ENCODE data around the gene RRP12. TPM values are rescaled to one million over a fixed set of nuclear protein-coding genes. Genes with fewer than 3 reads are reported as not detected.
"Not testable (repeated sequence)": the region's sequence is repeated elsewhere in the genome, so short reads cannot be mapped to it uniquely, and the experiment has no call there.

The RRP12 gene
- polyA plus RNA-seq, 1 donor, result 24.2 TPM

- no peak for DNase-seq
These were observed 6.8 kb upstream of the RRP12 start for GRCh38 chr10:97407952-97408248.

GRCh38 chr10:97407211-97407951, 6.2 kb upstream of the RRP12 start:
- DNase-seq, result peak; percentile 63

DNA sequence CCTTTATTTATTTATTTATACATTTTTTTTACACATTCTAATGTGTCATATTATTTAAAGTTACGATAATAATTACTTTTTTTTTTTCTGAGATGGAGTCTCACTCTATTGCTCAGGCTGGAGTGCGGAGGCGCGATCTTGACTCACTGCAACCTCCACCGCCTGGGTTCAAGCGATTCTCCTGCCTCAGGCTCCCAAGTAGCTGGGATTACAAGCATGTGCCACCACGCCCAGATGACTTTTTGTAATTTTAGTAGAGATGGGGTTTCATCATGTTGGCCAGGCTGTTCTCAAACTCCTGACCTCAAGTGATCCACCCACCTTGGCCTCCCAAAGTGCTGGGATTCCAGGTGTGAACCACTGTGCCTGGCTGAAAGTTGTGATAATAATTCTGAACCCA, 5.3 kb upstream of the RRP12 start:
- DNase-seq, result not testable (repeated sequence)

DNA sequence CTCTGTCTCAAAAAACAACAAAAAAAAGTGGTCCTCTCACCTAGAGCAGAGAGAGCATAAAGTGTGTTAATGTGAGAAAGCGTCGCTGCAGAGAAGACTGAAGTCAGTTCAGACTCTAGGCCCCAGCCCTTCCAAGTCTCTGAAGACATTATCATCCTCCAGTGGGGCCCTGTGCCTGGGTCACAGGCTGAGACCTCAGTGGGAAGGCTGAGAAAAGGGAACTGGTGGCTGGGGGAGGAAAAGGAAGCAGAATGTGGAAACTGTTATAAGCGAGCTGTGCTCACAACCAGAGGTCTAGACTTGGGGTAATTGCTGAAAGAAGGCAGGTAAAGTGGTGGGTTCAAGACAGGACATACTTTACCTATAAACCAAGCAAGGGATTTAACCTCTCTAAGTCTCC, 4.9 kb upstream of the RRP12 start:
- DNase-seq, result no peak

DNA sequence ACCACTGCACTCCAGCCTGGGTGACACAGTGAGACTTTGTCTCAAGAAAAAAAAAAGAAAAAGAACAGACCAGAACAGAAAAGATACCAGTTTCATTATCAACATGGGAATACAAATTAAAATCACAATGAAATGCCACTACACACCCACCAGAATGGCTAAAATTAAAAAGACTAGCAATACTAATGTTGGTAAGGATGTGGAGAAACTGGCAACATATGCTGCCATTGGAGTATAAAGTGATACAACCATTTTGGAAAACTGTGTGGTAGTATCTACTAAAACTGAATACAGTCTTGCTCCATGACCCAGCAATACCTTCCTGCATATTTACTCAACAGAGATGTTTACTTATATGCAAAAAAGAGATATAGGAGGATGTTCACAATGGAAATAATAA, 2.9 kb upstream of the RRP12 start:
- no peak for DNase-seq

- DNase-seq, result no peak
These were observed 347 bp upstream of the RRP12 start for GRCh38 chr10:97401455-97401919.

DNA sequence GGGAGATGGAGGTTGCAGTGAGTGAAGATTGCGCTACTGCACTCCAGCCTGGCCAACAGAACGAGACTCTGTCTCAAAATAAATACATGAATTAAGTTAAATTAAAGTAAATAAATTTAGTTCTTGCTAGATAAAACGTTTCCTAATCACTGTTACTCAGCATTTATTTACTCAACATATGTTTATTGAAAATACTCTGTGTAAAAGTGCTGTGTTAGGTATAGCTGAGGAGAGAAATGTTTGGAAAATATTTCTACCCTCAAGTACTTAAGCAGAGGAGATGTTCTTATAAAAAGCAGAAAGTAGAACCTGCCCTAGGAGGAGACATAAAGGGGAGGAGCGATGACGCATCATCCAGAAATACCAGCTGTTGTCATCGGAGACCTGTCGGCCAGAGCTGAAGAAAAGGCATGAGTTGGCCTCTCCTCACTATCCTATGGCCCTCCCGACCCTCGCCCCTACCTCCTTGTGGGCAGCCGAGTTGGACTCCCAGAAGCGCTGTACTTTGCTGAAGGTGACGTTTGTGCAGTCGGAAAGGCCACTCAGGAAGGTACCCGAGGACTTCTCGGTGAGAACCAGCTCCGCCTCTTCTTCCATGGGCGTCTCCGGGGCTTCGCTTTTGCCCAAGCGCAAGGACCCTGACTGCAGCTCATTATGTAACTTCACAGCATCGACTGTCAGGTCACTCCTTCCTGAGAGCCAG, 1.1 kb downstream of the RRP12 start:
- no peak for DNase-seq

DNA sequence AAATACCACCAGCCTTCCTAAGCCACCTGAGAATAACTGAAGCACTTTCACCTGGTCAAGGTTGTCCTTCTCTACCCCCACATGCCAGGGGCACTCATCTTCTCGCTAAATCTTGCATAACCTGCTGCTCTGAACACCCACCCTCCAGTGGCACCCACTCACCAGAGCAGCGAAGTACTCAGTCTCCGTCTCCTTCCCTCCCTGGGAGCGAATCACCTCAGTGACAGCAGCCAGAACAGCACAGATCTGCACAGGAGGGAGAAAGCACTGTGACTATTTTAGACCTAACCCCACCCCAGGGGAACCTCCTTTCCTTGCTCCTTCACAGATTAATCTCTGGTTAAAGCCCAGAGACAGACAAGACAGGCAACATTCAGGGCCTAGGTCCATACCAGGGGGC, 5.1 kb downstream of the RRP12 start:
- no peak for DNase-seq

DNA sequence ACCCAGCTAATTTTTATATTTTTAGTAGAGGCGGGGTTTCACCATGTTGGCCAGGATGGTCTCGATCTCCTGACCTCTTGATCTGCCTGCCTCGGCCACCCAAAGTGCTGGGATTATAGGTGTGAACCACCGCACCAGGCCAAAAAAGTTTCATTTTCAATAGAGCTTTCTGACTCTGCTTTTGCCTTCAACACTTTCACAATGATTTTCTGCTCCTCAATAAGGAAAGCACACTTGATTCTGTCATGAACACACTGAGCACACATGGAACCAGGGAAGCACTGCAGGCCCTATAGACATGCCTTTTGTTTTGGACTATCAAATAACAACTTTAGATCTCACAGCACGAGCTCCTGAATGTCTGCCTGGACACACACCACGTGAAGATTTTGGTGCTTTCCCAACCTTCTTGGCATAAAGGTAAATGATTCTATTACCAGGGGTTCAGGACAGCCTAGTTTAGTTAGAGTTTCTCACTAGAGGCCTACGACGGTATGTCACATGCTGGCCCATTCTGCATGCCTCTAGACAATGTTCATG, 8.0 kb downstream of the RRP12 start:
- DNase-seq, result no peak

DNA sequence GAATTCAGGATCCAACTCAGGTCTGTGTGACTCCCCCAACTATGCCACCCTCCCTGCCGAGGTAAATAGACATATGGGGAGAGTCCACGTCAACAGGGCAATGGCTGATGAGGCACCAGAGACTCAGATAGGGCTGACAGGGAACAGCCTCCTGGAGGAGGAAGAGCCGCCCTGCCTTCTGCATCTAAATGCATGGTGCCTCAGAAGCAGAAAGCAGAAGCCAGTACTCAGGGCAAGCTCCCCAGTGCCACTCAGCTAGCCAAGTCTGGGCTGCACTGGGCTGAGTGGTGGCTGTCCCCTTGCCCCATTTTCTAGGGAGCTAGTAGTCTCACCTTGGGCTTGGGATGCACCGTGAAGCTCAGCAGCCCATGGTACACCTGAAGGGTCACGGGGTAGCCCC, 11.0 kb downstream of the RRP12 start:
- DNase-seq, result no peak

GRCh38 chr10:97388152-97388551, 13.0 kb downstream of the RRP12 start:
- no peak for DNase-seq

GRCh38 chr10:97385565-97385964, 15.6 kb downstream of the RRP12 start:
- no peak for DNase-seq

DNA sequence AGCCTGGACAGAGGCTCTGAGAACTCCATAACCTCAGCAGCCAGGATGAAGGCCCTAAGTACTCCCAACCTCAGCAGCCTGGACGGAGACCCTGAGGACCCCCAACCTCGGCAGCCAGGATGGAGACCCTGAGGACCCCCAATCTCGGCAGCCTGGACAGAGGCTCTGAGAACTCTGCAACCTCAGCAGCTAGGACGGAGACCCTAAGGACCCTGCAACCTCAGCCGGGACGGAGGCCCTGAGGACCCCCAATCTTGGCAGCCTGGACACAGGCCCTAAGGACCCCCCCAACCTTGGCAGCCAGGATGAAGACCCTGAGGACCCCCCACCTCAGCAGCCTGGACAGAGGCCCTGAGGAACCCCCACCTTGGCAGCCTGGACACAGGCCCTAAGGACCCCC, 16.5 kb downstream of the RRP12 start:
- DNase-seq, result no peak

- DNase-seq, result no peak
These were observed 17.0 kb downstream of the RRP12 start for GRCh38 chr10:97384156-97384555.

- no peak for DNase-seq
These were observed 18.0 kb downstream of the RRP12 start for GRCh38 chr10:97383159-97383558.

- DNase-seq, result no peak
These were observed 19.5 kb downstream of the RRP12 start for GRCh38 chr10:97381626-97382025.

DNA sequence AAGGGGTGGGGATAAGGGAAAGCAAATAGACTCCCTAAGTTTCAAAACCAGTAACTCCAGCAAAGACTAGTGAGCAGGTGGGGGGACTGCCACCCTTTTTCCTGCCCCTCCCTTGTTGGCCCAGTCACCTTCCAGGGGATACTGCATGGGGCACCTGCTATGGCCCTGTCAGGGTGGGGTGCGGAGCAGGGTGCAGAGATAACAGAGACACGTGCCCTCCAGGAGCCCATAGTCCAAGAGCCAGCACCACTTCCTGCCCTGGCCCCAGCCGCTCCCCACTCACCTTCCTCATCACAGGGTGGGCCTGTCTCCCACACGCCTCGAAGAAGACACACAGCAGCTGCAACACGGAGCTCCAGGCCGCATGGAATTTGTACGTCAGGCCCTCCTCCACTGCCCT, 20.6 kb downstream of the RRP12 start:
- no peak for DNase-seq

GRCh38 chr10:97378933-97379921, 21.9 kb downstream of the RRP12 start:
- no peak for DNase-seq

DNA sequence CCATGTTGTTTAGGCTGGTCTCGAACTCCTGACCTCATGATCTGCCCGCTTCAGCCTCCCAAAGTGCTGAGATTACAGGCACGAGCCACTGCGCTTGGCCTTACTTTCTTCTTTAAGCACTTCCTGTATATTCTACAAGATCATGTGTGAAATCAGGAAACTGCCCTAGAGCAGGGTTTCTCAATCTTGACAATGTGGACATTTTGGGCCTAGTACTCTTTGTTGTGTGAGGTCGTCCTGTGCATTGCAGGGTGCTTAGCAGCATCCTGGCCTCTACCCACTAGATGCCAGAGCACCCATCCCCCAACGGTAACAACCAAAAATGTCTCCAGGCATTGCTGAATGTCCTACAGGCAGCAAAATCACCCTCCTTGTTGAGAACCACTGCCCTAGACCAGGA, 24.7 kb downstream of the RRP12 start:
- no peak for DNase-seq

GRCh38 chr10:97373456-97373855, 27.7 kb downstream of the RRP12 start:
- no peak for DNase-seq

DNA sequence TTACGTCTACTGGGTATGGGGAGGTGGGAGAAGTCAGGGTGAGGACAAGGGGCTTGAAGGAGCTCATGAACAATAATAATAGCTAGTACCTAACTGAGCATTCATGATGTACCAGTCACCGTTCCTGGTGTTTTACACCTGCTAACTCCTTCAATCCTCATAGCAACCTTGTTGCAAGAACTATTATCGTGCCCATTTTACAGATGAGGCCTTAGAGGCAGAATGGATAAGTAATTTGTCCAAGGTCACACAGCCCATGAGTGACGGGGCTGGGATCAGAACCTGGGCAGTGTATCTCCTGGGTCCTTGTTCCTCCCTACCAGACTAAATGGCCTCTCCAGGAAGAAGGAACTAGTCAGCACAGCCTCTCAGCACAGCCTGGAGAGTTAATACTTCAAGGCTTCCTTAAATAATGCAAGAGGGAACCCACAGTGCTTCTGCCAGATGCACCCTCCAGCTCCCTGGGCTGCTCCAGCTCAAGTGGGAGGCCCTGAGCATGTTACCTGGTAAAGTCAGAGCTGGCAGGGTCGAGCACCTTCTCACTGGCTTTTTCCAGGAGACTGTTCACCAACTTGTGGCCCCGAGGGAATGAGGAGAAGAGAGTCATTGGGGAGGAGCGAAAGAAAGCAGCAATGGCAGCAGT, 28.8 kb downstream of the RRP12 start:
- DNase-seq, result no peak

GRCh38 chr10:97371696-97372095, 29.4 kb downstream of the RRP12 start:
- no peak for DNase-seq
